Tibial nerve (tissue), 4 donors: Measurements from ENCODE around the gene DPF1.

Experiments
- CTCF ChIP-seq, 5 experiments: fragments of 200-600 bp in 3 of 5; fragments of 450-650 bp in 2 of 5; sonication (generic) in 3 of 5; IDR thresholded peaks; one replicate each; pipeline ENCODE4 v1.5.1; 2016 to 2019; ENCODE audit warnings: antibody characterized with exemption in 5 of 5, mild to moderate bottlenecking in 3 of 5, moderate library complexity in 2 of 5
- EP300 ChIP-seq, 2 donors: sonication (generic); formaldehyde crosslinking; IDR thresholded peaks; one replicate each; pipeline ENCODE4 v1.6.1; 2017; ENCODE audit warnings: antibody characterized with exemption in 2 of 2, mild to moderate bottlenecking in 1 of 2
- POLR2A ChIP-seq, 2 donors: fragments of 450-650 bp; IDR thresholded peaks; one replicate each; pipeline ENCODE4 v1.6.1; 2017; ENCODE audit warnings: antibody characterized with exemption in 2 of 2, mild to moderate bottlenecking in 2 of 2, moderate library complexity in 2 of 2

GRCh38 chr19:38165335-38165734 is 58.7 kb downstream of the DPF1 start:
- TF ChIP-seq CTCF (IDR thresholded peaks at IDR 0.05) (no peak), POLR2A (IDR thresholded peaks at IDR 0.05) (no peak), EP300 (IDR thresholded peaks at IDR 0.05) (no peak)
